Fibroblast of lung (primary cell): ENCODE results near the gene DCDC2. TPM values are rescaled to one million over a fixed set of nuclear protein-coding genes. Genes with fewer than 3 reads are reported as not detected.

Experiments used
- DNase-seq, 2 donors: peaks; one replicate each; pipeline versions ENCODE4 v3.0.0 to v3.0.0-alpha.2; 2010; ENCODE audit warnings: low read depth in 2 of 2
- H2AFZ ChIP-seq: 2 replicates; pipeline ENCODE4 v1.5.1; 2012; ENCODE audit warnings: low read length, control low read depth, inconsistent platforms
- H3K27ac ChIP-seq: 2 replicates; pipeline ENCODE4 v1.5.1; 2011; ENCODE audit warnings: low read length, control low read depth; ENCODE audit not compliant: insufficient read depth
- H3K27me3 ChIP-seq: 2 replicates; pipeline ENCODE4 v1.5.1; 2011; ENCODE audit warnings: mild to moderate bottlenecking, low read length; ENCODE audit not compliant: control insufficient read depth, insufficient read depth
- H3K36me3 ChIP-seq: 2 replicates; pipeline ENCODE4 v1.5.1; 2011; ENCODE audit warnings: low read length; ENCODE audit not compliant: control insufficient read depth, insufficient read depth
- H3K4me1 ChIP-seq: 2 replicates; pipeline ENCODE4 v1.5.1; 2011; ENCODE audit warnings: low read length; ENCODE audit not compliant: control insufficient read depth, insufficient read depth; ENCODE audit errors: extremely low read depth
- H3K4me2 ChIP-seq: 2 replicates; pipeline ENCODE4 v1.5.1; 2011; ENCODE audit warnings: low read length, control low read depth; ENCODE audit not compliant: insufficient read depth; ENCODE audit errors: extremely low read depth
- H3K4me3 ChIP-seq, 4 experiments: fragments of 200-600 bp in 1 of 4; sonication (generic) in 1 of 4; replicated peaks in 1 of 4; 2 replicates each; pipeline ENCODE4 v1.5.1; 2011 to 2016; ENCODE audit warnings: low read length in 4 of 4, low read depth in 3 of 4, mild to moderate bottlenecking in 3 of 4, control low read depth in 2 of 4, inconsistent platforms in 1 of 4, mixed read lengths in 1 of 4; ENCODE audit not compliant: insufficient read depth in 1 of 4; ENCODE audit errors: control extremely low read depth in 1 of 4
- H3K79me2 ChIP-seq: 2 replicates; pipeline ENCODE4 v1.5.1; 2012; ENCODE audit warnings: mild to moderate bottlenecking, low read length, inconsistent platforms; ENCODE audit not compliant: control insufficient read depth, insufficient read depth
- H3K9ac ChIP-seq: 2 replicates; pipeline ENCODE4 v1.5.1; 2011; ENCODE audit warnings: mild to moderate bottlenecking, low read length, control low read depth; ENCODE audit not compliant: insufficient read depth
- H3K9me3 ChIP-seq: 2 replicates; pipeline ENCODE4 v1.5.1; 2012; ENCODE audit warnings: low read depth, low read length; ENCODE audit not compliant: control insufficient read depth, insufficient read depth
- H4K20me1 ChIP-seq: 2 replicates; pipeline ENCODE4 v1.5.1; 2011; ENCODE audit warnings: low read length; ENCODE audit not compliant: control insufficient read depth, insufficient read depth; ENCODE audit errors: extremely low read depth
- EZH2 ChIP-seq: IDR thresholded peaks from 2 replicates; pipeline ENCODE4 v1.5.1; 2012; ENCODE audit warnings: low read length, control low read depth, mild to moderate bottlenecking; ENCODE audit errors: missing control alignments
- polyA minus RNA-seq: library from RNA; depleted of rRNA, polyadenylated mRNA; stranded (reverse); fragments of >200 nt; gene quantifications from 2 replicates; pipeline ENCODE4 v1.2.3, GENCODE V29; 2011; ENCODE audit warnings: low replicate concordance
- polyA plus RNA-seq, 2 donors: library from polyadenylated mRNA; depleted of rRNA in 1 of 2; stranded (reverse) in 1 of 2; unstranded in 1 of 2; fragments of >200 nt; gene quantifications; 2 replicates each; pipeline ENCODE4 v1.2.1, GENCODE V29; 2011 to 2012; ENCODE audit warnings: missing spikeins in 1 of 2
- total RNA-seq: library from RNA; depleted of rRNA; stranded (reverse); fragments of >200 nt; gene quantifications from 2 replicates; pipeline ENCODE4 v1.2.1, GENCODE V29; 2014
- TF ChIP-seq, protein P1 (sequence below), 2 donors: IDR thresholded peaks in 1 of 2; conservative IDR thresholded peaks in 1 of 2; 1 replicate in 1 of 2; 2 replicates in 1 of 2; pipeline ENCODE4 v1.5.1; 2011 to 2012; ENCODE audit warnings: low read length in 2 of 2, control low read depth in 1 of 2, inconsistent platforms in 1 of 2, low read depth in 1 of 2, mild to moderate bottlenecking in 1 of 2

Gene DCDC2
- total RNA-seq (under 0.01 TPM in 1 of 2 replicates, not detected in the other), polyA plus RNA-seq (0.01 TPM in 1 of 2 replicates, not detected in the other), polyA minus RNA-seq (not detected in 2 replicates)
- not detected in 2 replicates for polyA plus RNA-seq (2012)

DNA sequence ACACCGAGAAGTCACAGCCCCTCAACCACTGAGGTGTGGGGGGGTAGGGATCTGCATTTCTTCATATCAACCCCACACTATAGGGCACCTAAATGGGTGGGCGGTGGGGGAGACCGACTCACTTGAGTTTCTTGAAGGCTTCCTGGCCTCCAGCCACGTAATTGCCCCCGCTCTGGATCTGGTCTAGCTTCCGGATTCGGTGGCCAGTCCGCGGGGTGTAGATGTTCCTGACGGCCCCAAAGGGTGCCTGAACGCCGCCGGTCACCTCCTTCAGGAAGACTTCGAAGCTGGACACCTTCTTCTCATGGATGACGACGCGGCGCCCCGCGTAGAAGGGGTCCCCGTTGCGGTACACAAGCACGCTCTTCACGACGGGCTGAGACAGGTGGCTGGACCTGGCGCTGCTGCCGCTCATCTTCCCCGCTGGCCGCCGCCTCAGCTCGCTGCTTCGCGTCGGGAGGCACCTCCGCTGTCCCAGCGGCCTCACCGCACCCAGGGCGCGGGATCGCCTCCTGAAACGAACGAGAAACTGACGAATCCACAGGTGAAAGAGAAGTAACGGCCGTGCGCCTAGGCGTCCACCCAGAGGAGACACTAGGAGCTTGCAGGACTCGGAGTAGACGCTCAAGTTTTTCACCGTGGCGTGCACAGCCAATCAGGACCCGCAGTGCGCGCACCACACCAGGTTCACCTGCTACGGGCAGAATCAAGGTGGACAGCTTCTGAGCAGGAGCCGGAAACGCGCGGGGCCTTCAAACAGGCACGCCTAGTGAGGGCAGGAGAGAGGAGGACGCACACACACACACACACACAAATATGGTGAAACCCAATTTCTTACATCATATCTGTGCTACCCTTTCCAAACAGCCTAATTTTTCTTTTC lies at the start of gene DCDC2:
Gene DCDC2 (minus strand): TSS at position 724 of the 883 bp plus-strand sequence. CDS start 309 bp downstream, at position 415.
- Histone ChIP-seq H3K27me3 (peaks cover 12% of the 10 kb centered on the region), H3K4me3 (peak within 1 kb of the TSS in 2 of 4 experiments; percentile 17 to 35), H3K9me3 (no peaks in the 10 kb centered on the region), H3K4me1 (no peaks in the 10 kb centered on the region), H4K20me1 (no peaks in the 10 kb centered on the region), H3K79me2 (no peaks in the 10 kb centered on the region), H3K27ac (no peak within 1 kb of the TSS), H3K4me2 (peak within 1 kb of the TSS; percentile 59), H3K9ac (peak within 1 kb of the TSS; percentile 7), H2AFZ (peak within 1 kb of the TSS; percentile 49), H3K36me3 (no peaks in the 10 kb centered on the region)
- DNase-seq: peak; percentile 13 to 21
- no peak for TF ChIP-seq EZH2
- TF ChIP-seq, protein P1, sequence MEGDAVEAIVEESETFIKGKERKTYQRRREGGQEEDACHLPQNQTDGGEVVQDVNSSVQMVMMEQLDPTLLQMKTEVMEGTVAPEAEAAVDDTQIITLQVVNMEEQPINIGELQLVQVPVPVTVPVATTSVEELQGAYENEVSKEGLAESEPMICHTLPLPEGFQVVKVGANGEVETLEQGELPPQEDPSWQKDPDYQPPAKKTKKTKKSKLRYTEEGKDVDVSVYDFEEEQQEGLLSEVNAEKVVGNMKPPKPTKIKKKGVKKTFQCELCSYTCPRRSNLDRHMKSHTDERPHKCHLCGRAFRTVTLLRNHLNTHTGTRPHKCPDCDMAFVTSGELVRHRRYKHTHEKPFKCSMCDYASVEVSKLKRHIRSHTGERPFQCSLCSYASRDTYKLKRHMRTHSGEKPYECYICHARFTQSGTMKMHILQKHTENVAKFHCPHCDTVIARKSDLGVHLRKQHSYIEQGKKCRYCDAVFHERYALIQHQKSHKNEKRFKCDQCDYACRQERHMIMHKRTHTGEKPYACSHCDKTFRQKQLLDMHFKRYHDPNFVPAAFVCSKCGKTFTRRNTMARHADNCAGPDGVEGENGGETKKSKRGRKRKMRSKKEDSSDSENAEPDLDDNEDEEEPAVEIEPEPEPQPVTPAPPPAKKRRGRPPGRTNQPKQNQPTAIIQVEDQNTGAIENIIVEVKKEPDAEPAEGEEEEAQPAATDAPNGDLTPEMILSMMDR (conservative IDR thresholded peaks at IDR 0.05 in 1 of 2, IDR thresholded peaks at IDR 0.05 in 1 of 2; ENCODE audit: low read depth in 1 of 2, low read length in 2 of 2): no peak

DNA sequence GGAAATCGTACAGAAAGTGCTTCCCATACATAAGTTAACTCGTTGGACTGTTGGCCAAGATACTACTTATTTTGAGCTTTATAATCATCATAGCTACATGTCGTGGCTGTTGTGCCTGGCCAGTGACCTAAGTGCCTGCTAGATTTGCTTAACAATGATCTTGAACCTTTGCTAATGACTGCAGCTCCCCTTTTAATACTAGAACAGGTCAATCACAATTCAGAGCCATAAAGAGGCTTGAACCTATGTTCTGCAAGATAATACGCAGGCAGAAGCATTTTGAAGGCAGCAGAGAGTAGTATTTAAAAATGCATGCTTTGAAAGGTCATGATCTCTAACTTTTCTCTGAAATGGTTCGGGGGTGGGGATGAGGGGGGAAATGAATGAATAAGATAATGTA lies 47.4 kb upstream of the DCDC2 start:
- no peak overlapping the region for H3K4me2 ChIP-seq
- no peak overlapping the region for H3K27ac ChIP-seq
- H3K27me3 ChIP-seq: no peaks in the 10 kb centered on the region
- no peaks in the 10 kb centered on the region for H3K9me3 ChIP-seq
- H3K79me2 ChIP-seq: peaks cover 20% of the 10 kb centered on the region
- no peak overlapping the region for H2AFZ ChIP-seq
- H3K4me3 ChIP-seq: no peak overlapping the region
- H3K9ac ChIP-seq: no peak overlapping the region
- no peak for DNase-seq
- H4K20me1 ChIP-seq: no peaks in the 10 kb centered on the region
- peaks cover 2% of the 10 kb centered on the region for H3K36me3 ChIP-seq
- no peaks in the 10 kb centered on the region for H3K4me1 ChIP-seq
- no peak for TF ChIP-seq EZH2
- TF ChIP-seq, protein P1 (conservative IDR thresholded peaks at IDR 0.05 in 1 of 2, IDR thresholded peaks at IDR 0.05 in 1 of 2; ENCODE audit: low read depth in 1 of 2, low read length in 2 of 2): no peak

DNA sequence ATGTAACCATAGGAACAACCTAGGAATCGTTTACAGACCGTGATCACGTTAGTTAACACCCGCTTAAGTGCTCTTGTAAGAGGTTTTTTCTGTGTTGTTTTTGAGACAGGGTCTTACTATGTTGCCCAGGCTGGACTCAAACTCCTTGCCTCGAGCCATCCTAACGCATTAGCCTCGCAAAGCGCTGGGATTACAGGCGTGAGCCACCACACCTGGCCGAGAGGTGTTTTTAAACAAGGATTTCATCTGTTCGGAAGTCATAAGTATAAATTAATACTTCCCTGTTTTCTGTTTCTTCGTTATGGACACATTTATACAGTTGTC lies 45.6 kb upstream of the DCDC2 start:
- H3K27me3 ChIP-seq: no peaks in the 10 kb centered on the region
- peak overlapping the region; percentile 78 to 96 (median 94) for H3K4me3 ChIP-seq
- TF ChIP-seq, protein P1 (conservative IDR thresholded peaks at IDR 0.05 in 1 of 2, IDR thresholded peaks at IDR 0.05 in 1 of 2; ENCODE audit: low read depth in 1 of 2, low read length in 2 of 2): no peak
- no peak for TF ChIP-seq EZH2
- H3K36me3 ChIP-seq: no peaks in the 10 kb centered on the region
- H3K9me3 ChIP-seq: no peaks in the 10 kb centered on the region
- no peak for DNase-seq
- peaks cover 20% of the 10 kb centered on the region for H3K79me2 ChIP-seq
- peak overlapping the region; percentile 79 for H3K9ac ChIP-seq
- H4K20me1 ChIP-seq: no peaks in the 10 kb centered on the region
- H2AFZ ChIP-seq: peak overlapping the region; percentile 99
- H3K4me2 ChIP-seq: peak overlapping the region; percentile 99
- peak overlapping the region; percentile 66 for H3K27ac ChIP-seq
- H3K4me1 ChIP-seq: no peaks in the 10 kb centered on the region
